ENCODE results near the gene MPV17L2. TPM values are rescaled to one million over a fixed set of nuclear protein-coding genes. Genes with fewer than 3 reads are reported as not detected.

The MPV17L2 gene
- polyA plus RNA-seq, 1 donor from 2014 or later, result 17.7 TPM

- H3K27me3 ChIP-seq (ENCODE audit: insufficient read depth, low read depth, low read length), result peaks cover 25% of the 10 kb centered on the region
- no peak overlapping the region for H2AFZ ChIP-seq (ENCODE audit: low read depth, low read length)
- no peaks in the 10 kb centered on the region for H3K9me2 ChIP-seq (ENCODE audit: insufficient read depth, low read length)
These were observed 27.7 kb downstream of the MPV17L2 start for GRCh38 chr19:18220632-18221275.

GRCh38 chr19:18221815-18222725 is 29.1 kb downstream of the MPV17L2 start:
- Histone ChIP-seq H3K79me2 (replicated peaks; ENCODE audit: insufficient read depth, low read length) (no peaks in the 10 kb centered on the region), H3K9me2 (ENCODE audit: insufficient read depth, low read length) (no peaks in the 10 kb centered on the region), H3K36me3 (ENCODE audit: insufficient read depth, low read length) (no peaks in the 10 kb centered on the region), H2AFZ (ENCODE audit: low read depth, low read length) (no peak overlapping the region), H3K4me3 (ENCODE audit: low read length) (no peak overlapping the region), H3K27me3 (ENCODE audit: insufficient read depth, low read depth, low read length) (peaks cover 34% of the 10 kb centered on the region), H3F3A (ENCODE audit: insufficient read depth, low read length, poor library complexity, severe bottlenecking) (no peaks in the 10 kb centered on the region), H3K27ac (ENCODE audit: low read length) (no peak overlapping the region), H3K4me2 (ENCODE audit: low read length) (no peak overlapping the region), H3K9me3 (ENCODE audit: low read length) (no peaks in the 10 kb centered on the region), H4K20me1 (ENCODE audit: insufficient read depth) (no peaks in the 10 kb centered on the region), H3K9ac (ENCODE audit: low read length) (no peak overlapping the region)
- TF ChIP-seq REST (IDR thresholded peaks at IDR 0.05; ENCODE audit: borderline replicate concordance) (no peak), EZH2 (IDR thresholded peaks at IDR 0.05; ENCODE audit: borderline replicate concordance, insufficient read depth, low read length, poor library complexity, severe bottlenecking) (no peak), EP300 (conservative IDR thresholded peaks at IDR 0.05; ENCODE audit: poor library complexity, severe bottlenecking) (no peak), TAF1 (IDR thresholded peaks at IDR 0.05; ENCODE audit: low read depth) (no peak), POLR2AphosphoS5 (IDR thresholded peaks at IDR 0.05) (no peak)
- TF ChIP-seq, protein P1, sequence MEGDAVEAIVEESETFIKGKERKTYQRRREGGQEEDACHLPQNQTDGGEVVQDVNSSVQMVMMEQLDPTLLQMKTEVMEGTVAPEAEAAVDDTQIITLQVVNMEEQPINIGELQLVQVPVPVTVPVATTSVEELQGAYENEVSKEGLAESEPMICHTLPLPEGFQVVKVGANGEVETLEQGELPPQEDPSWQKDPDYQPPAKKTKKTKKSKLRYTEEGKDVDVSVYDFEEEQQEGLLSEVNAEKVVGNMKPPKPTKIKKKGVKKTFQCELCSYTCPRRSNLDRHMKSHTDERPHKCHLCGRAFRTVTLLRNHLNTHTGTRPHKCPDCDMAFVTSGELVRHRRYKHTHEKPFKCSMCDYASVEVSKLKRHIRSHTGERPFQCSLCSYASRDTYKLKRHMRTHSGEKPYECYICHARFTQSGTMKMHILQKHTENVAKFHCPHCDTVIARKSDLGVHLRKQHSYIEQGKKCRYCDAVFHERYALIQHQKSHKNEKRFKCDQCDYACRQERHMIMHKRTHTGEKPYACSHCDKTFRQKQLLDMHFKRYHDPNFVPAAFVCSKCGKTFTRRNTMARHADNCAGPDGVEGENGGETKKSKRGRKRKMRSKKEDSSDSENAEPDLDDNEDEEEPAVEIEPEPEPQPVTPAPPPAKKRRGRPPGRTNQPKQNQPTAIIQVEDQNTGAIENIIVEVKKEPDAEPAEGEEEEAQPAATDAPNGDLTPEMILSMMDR (IDR thresholded peaks at IDR 0.05; ENCODE audit: poor library complexity, severe bottlenecking), result no peak

More at GRCh38 chr19:18220632-18221275, 27.7 kb downstream of the MPV17L2 start:
- no peak overlapping the region for H3K27ac ChIP-seq (ENCODE audit: low read length)
- TF ChIP-seq RAD21 (conservative IDR thresholded peaks at IDR 0.05), result no peak
- TF ChIP-seq, protein P1 (IDR thresholded peaks at IDR 0.05; ENCODE audit: poor library complexity, severe bottlenecking), result no peak
- TF ChIP-seq MXI1 (conservative IDR thresholded peaks at IDR 0.05; ENCODE audit: poor library complexity, severe bottlenecking), result no peak
- TF ChIP-seq POLR2AphosphoS5 (IDR thresholded peaks at IDR 0.05), result no peak
- no peak for TF ChIP-seq REST (IDR thresholded peaks at IDR 0.05; ENCODE audit: borderline replicate concordance)
- TF ChIP-seq EP300 (conservative IDR thresholded peaks at IDR 0.05; ENCODE audit: poor library complexity, severe bottlenecking), result no peak
- no peak for TF ChIP-seq SMC3 (conservative IDR thresholded peaks at IDR 0.05; ENCODE audit: poor library complexity)
- H3K4me2 ChIP-seq (ENCODE audit: low read length), result no peak overlapping the region
- H4K20me1 ChIP-seq (ENCODE audit: insufficient read depth), result no peaks in the 10 kb centered on the region
- no peaks in the 10 kb centered on the region for H3K36me3 ChIP-seq (ENCODE audit: insufficient read depth, low read length)
- no peaks in the 10 kb centered on the region for H3K79me2 ChIP-seq (replicated peaks; ENCODE audit: insufficient read depth, low read length)
- H3K9me3 ChIP-seq (ENCODE audit: low read length), result no peaks in the 10 kb centered on the region
- no peak overlapping the region for H3K9ac ChIP-seq (ENCODE audit: low read length)
- H3F3A ChIP-seq (ENCODE audit: insufficient read depth, low read length, poor library complexity, severe bottlenecking), result no peaks in the 10 kb centered on the region
- H3K4me3 ChIP-seq (ENCODE audit: low read length), result no peak overlapping the region
